Suppressor macrophage treated with lipopolysaccharide for 1 hour (primary cell): ENCODE data around the gene AGRN.
"Not testable (repeated sequence)": the region's sequence is repeated elsewhere in the genome, so short reads cannot be mapped to it uniquely, and the experiment has no call there.

Experiments used
- DNase-seq, 3 donors: peaks; one replicate each; pipeline ENCODE4 v3.0.0-alpha.2; 2020 to 2022

The AGRN gene

GRCh38 chr1:1094981-1095380 is 75.1 kb downstream of the AGRN start:
- DNase-seq: no peak

- DNase-seq: not testable (repeated sequence)
Measured at GRCh38 chr1:1096136-1096535, 76.2 kb downstream of the AGRN start.

GRCh38 chr1:1098681-1099421 is 78.9 kb downstream of the AGRN start:
- DNase-seq: no peak

GRCh38 chr1:1099506-1100183 is 79.7 kb downstream of the AGRN start:
- DNase-seq: no peak

GRCh38 chr1:1100296-1100695 is 80.4 kb downstream of the AGRN start:
- no peak for DNase-seq

GRCh38 chr1:1101503-1101902 is 81.6 kb downstream of the AGRN start:
- no peak for DNase-seq

- peak; percentile 69 to 80 (median 79) for DNase-seq
Measured at GRCh38 chr1:1104152-1104551, 84.2 kb downstream of the AGRN start.
